HG03342 (cell line): Measurements from ENCODE around the gene BBS12.

Experiments used
- ATAC-seq: cut with Tn5 transposase; IDR thresholded peaks from one replicate; pipeline ENCODE4 v1.9.1; 2021; ENCODE audit warnings: mild to moderate bottlenecking, moderate library complexity; ENCODE audit not compliant: unreplicated experiment

The BBS12 gene

GRCh38 chr4:122793811-122794210 lies 61.3 kb downstream of the BBS12 start:
- ATAC-seq: no peak
